Type B pancreatic cell (in vitro differentiated cells): ENCODE results near the gene KCNJ9. TPM values are rescaled to one million over a fixed set of nuclear protein-coding genes. Genes with fewer than 3 reads are reported as not detected.

Experiments used
- DNase-seq: peaks from one replicate; pipeline ENCODE4 v3.0.0; 2021; ENCODE audit warnings: mixed read lengths; ENCODE audit not compliant: unreplicated experiment; ENCODE audit errors: extremely low spot score
- H3K27ac Mint-ChIP-seq: 2 replicates; pipeline ENCODE4 v1.8.0; 2021; ENCODE audit warnings: mild to moderate bottlenecking, mixed read lengths
- H3K27me3 Mint-ChIP-seq: 2 replicates; pipeline ENCODE4 v1.8.0; 2021; ENCODE audit warnings: mixed read lengths
- H3K36me3 Mint-ChIP-seq: 2 replicates; pipeline ENCODE4 v1.8.0; 2021; ENCODE audit warnings: mixed read lengths
- H3K4me1 Mint-ChIP-seq: one replicate; pipeline ENCODE4 v1.8.0; 2021; ENCODE audit warnings: mixed read lengths; ENCODE audit not compliant: unreplicated experiment
- H3K4me3 Mint-ChIP-seq: 2 replicates; pipeline ENCODE4 v1.8.0; 2021; ENCODE audit warnings: mild to moderate bottlenecking, mixed read lengths
- H3K9me3 Mint-ChIP-seq: 2 replicates; pipeline ENCODE4 v1.8.0; 2021; ENCODE audit warnings: mixed read lengths
- CTCF ChIP-seq: fragments of 200-600 bp; sonication (generic); conservative IDR thresholded peaks from 2 replicates; pipeline ENCODE4 v1.5.0; 2021; ENCODE audit warnings: antibody characterized with exemption, mild to moderate bottlenecking
- total RNA-seq: library from RNA; stranded (reverse); gene quantifications from 2 replicates; pipeline ENCODE4 v1.2.1, GENCODE V29; 2021; ENCODE audit warnings: low replicate concordance

Gene KCNJ9
- total RNA-seq, 1 donor from 2014 or later, result not detected

GRCh38 chr1:160080381-160081100 lies 797 bp upstream of the KCNJ9 start:
- DNase-seq, result no peak
- no peak overlapping the region for H3K27ac Mint-ChIP-seq
- H3K4me1 Mint-ChIP-seq, result peaks cover 7% of the 10 kb centered on the region
- peaks cover 85% of the 10 kb centered on the region for H3K27me3 Mint-ChIP-seq
- H3K4me3 Mint-ChIP-seq, result no peak overlapping the region
- H3K36me3 Mint-ChIP-seq, result no peaks in the 10 kb centered on the region
- no peak for TF ChIP-seq CTCF
- no peaks in the 10 kb centered on the region for H3K9me3 Mint-ChIP-seq

GRCh38 chr1:160082487-160082886 lies 1.1 kb downstream of the KCNJ9 start:
- Mint-ChIP-seq H3K9me3 (no peaks in the 10 kb centered on the region), H3K27ac (no peak overlapping the region), H3K4me3 (peak overlapping the region; percentile 11), H3K36me3 (no peaks in the 10 kb centered on the region), H3K4me1 (peaks cover 10% of the 10 kb centered on the region), H3K27me3 (peaks cover 74% of the 10 kb centered on the region)
- DNase-seq, result no peak
- no peak for TF ChIP-seq CTCF

- Mint-ChIP-seq H3K9me3 (no peaks in the 10 kb centered on the region), H3K27ac (no peak overlapping the region), H3K36me3 (no peaks in the 10 kb centered on the region), H3K27me3 (peaks cover 72% of the 10 kb centered on the region), H3K4me1 (peaks cover 10% of the 10 kb centered on the region), H3K4me3 (peak overlapping the region; percentile 69)
- no peak for TF ChIP-seq CTCF
- DNase-seq, result no peak
These were observed 1.6 kb downstream of the KCNJ9 start for GRCh38 chr1:160082926-160083325.

GRCh38 chr1:160083968-160084770 lies 2.8 kb downstream of the KCNJ9 start:
- no peaks in the 10 kb centered on the region for H3K36me3 Mint-ChIP-seq
- peak overlapping the region; percentile 75 for H3K4me3 Mint-ChIP-seq
- peak; percentile 73 for TF ChIP-seq CTCF
- no peak overlapping the region for H3K27ac Mint-ChIP-seq
- H3K9me3 Mint-ChIP-seq, result no peaks in the 10 kb centered on the region
- no peak for DNase-seq
- H3K4me1 Mint-ChIP-seq, result peaks cover 10% of the 10 kb centered on the region
- peaks cover 63% of the 10 kb centered on the region for H3K27me3 Mint-ChIP-seq

- H3K4me3 Mint-ChIP-seq, result no peak overlapping the region
- no peaks in the 10 kb centered on the region for H3K9me3 Mint-ChIP-seq
- no peaks in the 10 kb centered on the region for H3K36me3 Mint-ChIP-seq
- peaks cover 56% of the 10 kb centered on the region for H3K27me3 Mint-ChIP-seq
- no peak overlapping the region for H3K27ac Mint-ChIP-seq
- TF ChIP-seq CTCF, result no peak
- DNase-seq, result no peak
- peaks cover 10% of the 10 kb centered on the region for H3K4me1 Mint-ChIP-seq
These were observed 3.5 kb downstream of the KCNJ9 start for GRCh38 chr1:160084771-160085321.
